B cell (primary cell): ENCODE measurements around the gene EPB41.

Source experiments
- CTCF ChIP-seq: fragments of 200-600 bp; IDR thresholded peaks from one replicate; pipeline ENCODE4 v1.8.0; 2022; ENCODE audit warnings: antibody characterized with exemption, mild to moderate bottlenecking
- EZH2 ChIP-seq: IDR thresholded peaks from 2 replicates; pipeline ENCODE4 v1.6.1; 2012; ENCODE audit warnings: borderline replicate concordance, low read depth, mild to moderate bottlenecking, moderate library complexity, low read length; ENCODE audit not compliant: insufficient read depth, poor library complexity, severe bottlenecking

GRCh38 chr1:29090937-29091618 is 176.7 kb downstream of the EPB41 start:
- TF ChIP-seq CTCF (no peak), EZH2 (no peak)
